ENCODE data around the gene ZNF81. TPM values are rescaled to one million over a fixed set of nuclear protein-coding genes. Genes with fewer than 3 reads are reported as not detected.
A peak's percentile ranks its signal among the peaks of the same experiment; 100 is the strongest.

The ZNF81 gene
- total RNA-seq, 2 donors from 2014 or later = 10.0 to 10.4 TPM

DNA sequence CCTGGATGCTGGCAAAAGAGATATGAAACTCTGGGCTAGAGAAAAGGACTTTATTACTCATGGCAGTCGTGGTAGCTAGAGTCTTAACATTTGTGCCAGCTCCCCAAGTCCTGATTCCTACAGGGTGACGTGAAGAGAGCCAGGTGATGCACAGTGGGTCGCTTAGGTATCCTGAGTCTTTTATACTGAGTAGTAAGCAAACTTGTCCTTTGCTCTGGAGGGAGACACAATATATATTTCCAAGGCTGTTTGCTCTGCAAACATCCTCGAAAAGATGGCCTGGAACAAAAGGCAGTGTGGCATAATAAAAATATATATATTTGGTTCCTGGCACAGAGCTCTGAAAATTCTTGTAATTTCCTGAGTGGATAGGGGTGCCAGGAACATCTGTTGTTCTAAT lies 23.0 kb downstream of the ZNF81 start:
- peaks cover 2% of the 10 kb centered on the region for H3K4me1 Mint-ChIP-seq
- no peaks in the 10 kb centered on the region for H3K27me3 Mint-ChIP-seq
- H3K9me3 ChIP-seq (ENCODE audit: control insufficient read depth, low read length, poor library complexity, severe bottlenecking) = no peaks in the 10 kb centered on the region
- H3K4me3 Mint-ChIP-seq = no peak overlapping the region
- peaks cover 4% of the 10 kb centered on the region for H3K36me3 Mint-ChIP-seq (ENCODE audit: low read depth)
- ATAC-seq (no peak), DNase-seq (no peak)
- no peak overlapping the region for H3K27ac Mint-ChIP-seq

DNA sequence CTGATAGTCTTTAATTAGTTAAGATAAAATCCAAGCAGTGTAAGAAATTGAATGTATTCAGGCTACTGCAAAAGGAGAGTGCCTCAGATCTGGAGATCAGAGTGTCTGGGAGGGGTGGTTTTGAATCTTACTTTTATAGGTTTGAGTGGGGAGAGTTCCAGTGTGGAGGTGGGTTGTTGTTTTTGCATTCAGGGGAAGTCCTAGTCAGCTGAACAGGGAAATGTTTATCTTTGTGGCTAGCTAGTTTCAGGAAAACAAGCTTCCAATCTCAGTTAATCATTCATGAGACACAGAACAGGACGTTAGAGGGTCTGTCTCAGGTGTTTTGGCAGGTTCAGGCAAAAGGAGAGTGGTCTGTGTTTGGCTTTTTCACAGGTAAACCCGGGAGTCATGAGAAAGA lies 26.0 kb downstream of the ZNF81 start:
- no peak overlapping the region for H3K4me3 Mint-ChIP-seq
- ATAC-seq (no peak), DNase-seq (no peak)
- peaks cover 2% of the 10 kb centered on the region for H3K4me1 Mint-ChIP-seq
- peak overlapping the region; percentile 53 for H3K27ac Mint-ChIP-seq
- H3K9me3 ChIP-seq (ENCODE audit: control insufficient read depth, low read length, poor library complexity, severe bottlenecking) = no peaks in the 10 kb centered on the region
- peaks cover 6% of the 10 kb centered on the region for H3K36me3 Mint-ChIP-seq (ENCODE audit: low read depth)
- H3K27me3 Mint-ChIP-seq = no peaks in the 10 kb centered on the region

DNA sequence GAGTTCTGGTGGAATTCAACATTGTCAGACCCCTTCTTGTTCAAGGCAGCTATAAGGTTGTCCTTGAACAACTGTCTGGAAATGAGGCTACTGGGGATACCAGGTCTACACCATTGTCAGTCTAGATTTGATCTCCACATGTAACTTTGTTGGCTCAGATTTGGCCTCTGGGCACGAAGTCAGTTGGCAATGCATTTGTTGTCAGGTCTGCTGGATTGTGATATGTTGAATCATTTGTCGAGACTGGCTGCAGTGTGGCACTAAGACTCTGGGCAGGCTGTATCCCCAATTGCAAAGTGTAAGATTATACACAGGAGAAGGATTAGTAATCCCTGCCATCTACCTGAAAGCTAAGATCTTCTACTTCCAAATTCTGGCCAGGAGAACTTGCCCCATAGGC lies 26.5 kb downstream of the ZNF81 start:
- no peaks in the 10 kb centered on the region for H3K27me3 Mint-ChIP-seq
- H3K4me1 Mint-ChIP-seq = peaks cover 2% of the 10 kb centered on the region
- no peaks in the 10 kb centered on the region for H3K9me3 ChIP-seq (ENCODE audit: control insufficient read depth, low read length, poor library complexity, severe bottlenecking)
- peaks cover 6% of the 10 kb centered on the region for H3K36me3 Mint-ChIP-seq (ENCODE audit: low read depth)
- peak overlapping the region; percentile 53 for H3K27ac Mint-ChIP-seq
- H3K4me3 Mint-ChIP-seq = no peak overlapping the region
- no peak for ATAC-seq
- DNase-seq = no peak

DNA sequence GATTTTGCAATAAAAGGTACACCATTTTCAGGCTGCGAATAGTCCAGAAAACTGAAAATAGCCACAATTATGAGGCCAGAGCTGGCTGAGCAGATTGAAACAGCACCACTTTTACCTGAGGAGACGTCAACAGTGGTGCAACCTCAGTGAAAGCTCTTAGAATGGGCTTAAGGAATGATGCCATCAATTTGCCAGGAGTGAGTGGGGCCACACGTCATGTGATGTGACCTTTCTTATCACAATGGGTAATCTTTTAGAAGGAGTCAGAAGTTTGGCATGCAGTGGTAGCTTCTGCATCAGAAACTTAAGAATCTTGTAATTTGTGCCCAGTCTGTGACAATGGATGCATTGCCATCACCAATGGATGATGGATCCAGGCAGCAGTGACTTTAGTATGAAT lies 27.6 kb downstream of the ZNF81 start:
- ATAC-seq = no peak
- no peaks in the 10 kb centered on the region for H3K4me1 Mint-ChIP-seq
- H3K4me3 Mint-ChIP-seq = no peak overlapping the region
- no peak for DNase-seq
- H3K27ac Mint-ChIP-seq = no peak overlapping the region
- H3K9me3 ChIP-seq (ENCODE audit: control insufficient read depth, low read length, poor library complexity, severe bottlenecking) = no peaks in the 10 kb centered on the region
- H3K27me3 Mint-ChIP-seq = no peaks in the 10 kb centered on the region
- peaks cover 3% of the 10 kb centered on the region for H3K36me3 Mint-ChIP-seq (ENCODE audit: low read depth)

DNA sequence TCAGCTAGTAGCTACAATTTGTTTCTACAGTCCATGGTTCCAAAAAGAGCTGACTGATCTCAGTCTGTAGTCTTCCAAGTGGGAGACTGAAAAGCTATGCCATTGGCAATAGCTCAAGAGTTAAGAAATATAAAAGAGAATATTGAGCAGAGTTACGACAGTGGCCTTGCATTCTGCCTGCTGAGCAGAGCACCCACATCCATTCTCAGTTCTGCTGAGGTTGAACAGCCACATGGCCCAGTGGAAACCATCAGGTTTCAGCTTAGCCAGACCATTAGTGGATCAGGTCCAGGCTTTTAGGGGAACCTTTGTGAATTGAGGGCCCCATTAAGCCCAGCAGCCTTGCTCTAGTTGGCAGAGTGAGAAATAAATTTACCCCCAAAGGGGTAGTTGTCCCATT lies 28.1 kb downstream of the ZNF81 start:
- DNase-seq = no peak
- Mint-ChIP-seq H3K36me3 (ENCODE audit: low read depth) (peaks cover 3% of the 10 kb centered on the region), H3K4me3 (no peak overlapping the region), H3K4me1 (no peaks in the 10 kb centered on the region), H3K27ac (no peak overlapping the region), H3K27me3 (no peaks in the 10 kb centered on the region)
- no peaks in the 10 kb centered on the region for H3K9me3 ChIP-seq (ENCODE audit: control insufficient read depth, low read length, poor library complexity, severe bottlenecking)
- no peak for ATAC-seq

DNA sequence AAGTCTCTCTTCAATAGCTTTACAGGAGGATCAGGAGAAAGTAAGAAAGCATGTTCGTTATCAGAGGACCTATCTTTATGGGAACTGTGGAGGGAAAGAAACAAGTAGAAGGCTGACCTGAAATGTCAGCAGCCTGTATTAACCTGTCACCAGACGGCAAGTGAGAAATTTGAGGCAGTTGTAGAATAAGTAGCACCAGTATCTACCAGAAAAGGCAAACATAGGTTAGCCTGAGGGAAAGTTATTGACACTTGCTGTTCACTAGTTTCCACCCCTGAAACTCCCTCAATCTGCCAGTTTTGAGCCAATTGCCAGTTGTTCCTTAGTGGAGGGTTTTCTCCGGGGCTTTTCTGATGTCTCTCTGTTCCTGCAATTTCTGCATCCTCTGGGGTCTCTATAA lies 36.4 kb downstream of the ZNF81 start:
- peaks cover 5% of the 10 kb centered on the region for H3K36me3 Mint-ChIP-seq (ENCODE audit: low read depth)

DNA sequence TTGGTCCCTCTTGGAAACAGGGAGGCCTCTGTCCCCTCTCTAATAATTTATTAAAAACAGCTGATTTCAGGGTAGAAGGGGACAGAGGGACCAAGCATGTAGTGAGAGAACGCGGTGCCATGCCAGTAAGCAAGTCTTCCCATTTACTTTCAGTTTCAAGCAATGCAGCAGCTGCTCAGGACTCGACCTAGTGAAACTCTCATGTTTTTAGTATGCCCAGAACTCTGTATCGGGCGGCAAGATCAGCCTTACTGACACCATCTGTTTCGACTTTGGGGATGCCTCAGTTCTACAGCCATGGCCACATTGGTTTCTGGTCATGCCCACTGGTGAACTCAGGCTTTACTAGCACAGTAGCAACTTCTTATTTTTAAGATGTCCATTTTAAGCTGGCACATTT lies 40.6 kb downstream of the ZNF81 start:
- no peak overlapping the region for H3K27ac Mint-ChIP-seq
- DNase-seq (no peak), ATAC-seq (no peak)
- peaks cover 8% of the 10 kb centered on the region for H3K36me3 Mint-ChIP-seq (ENCODE audit: low read depth)
- no peaks in the 10 kb centered on the region for H3K27me3 Mint-ChIP-seq
- H3K9me3 ChIP-seq (ENCODE audit: control insufficient read depth, low read length, poor library complexity, severe bottlenecking) = no peaks in the 10 kb centered on the region
- no peak overlapping the region for H3K4me3 Mint-ChIP-seq
- H3K4me1 Mint-ChIP-seq = no peaks in the 10 kb centered on the region

More for the DNA sequence above, 36.4 kb downstream of the ZNF81 start:
- Mint-ChIP-seq H3K4me1 (no peaks in the 10 kb centered on the region), H3K27ac (no peak overlapping the region), H3K4me3 (no peak overlapping the region), H3K27me3 (no peaks in the 10 kb centered on the region)
- no peak for ATAC-seq
- DNase-seq = no peak
- no peaks in the 10 kb centered on the region for H3K9me3 ChIP-seq (ENCODE audit: control insufficient read depth, low read length, poor library complexity, severe bottlenecking)

DNA sequence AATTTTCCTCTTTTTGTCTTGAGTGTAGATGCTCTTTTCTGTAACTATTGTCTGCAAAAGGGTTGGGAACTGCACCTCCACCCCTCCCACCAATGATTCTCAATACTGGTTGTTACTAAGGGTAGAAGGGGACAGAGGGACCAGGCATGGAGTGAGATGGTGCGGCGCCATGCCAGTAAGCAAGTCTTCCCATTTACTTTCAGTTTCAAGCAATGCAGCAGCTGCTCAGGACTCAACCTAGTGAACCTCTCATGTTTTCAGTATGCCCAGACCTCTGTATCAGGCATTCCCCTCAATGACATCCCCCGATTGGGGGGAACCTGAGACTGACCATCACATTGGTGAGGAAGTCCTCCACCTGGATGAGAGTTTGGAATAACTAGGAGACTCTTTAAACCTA lies 41.5 kb downstream of the ZNF81 start:
- DNase-seq = no peak
- no peak for ATAC-seq
- H3K9me3 ChIP-seq (ENCODE audit: control insufficient read depth, low read length, poor library complexity, severe bottlenecking) = no peaks in the 10 kb centered on the region
- Mint-ChIP-seq H3K4me3 (no peak overlapping the region), H3K4me1 (no peaks in the 10 kb centered on the region), H3K27ac (no peak overlapping the region), H3K27me3 (no peaks in the 10 kb centered on the region), H3K36me3 (ENCODE audit: low read depth) (peaks cover 8% of the 10 kb centered on the region)

DNA sequence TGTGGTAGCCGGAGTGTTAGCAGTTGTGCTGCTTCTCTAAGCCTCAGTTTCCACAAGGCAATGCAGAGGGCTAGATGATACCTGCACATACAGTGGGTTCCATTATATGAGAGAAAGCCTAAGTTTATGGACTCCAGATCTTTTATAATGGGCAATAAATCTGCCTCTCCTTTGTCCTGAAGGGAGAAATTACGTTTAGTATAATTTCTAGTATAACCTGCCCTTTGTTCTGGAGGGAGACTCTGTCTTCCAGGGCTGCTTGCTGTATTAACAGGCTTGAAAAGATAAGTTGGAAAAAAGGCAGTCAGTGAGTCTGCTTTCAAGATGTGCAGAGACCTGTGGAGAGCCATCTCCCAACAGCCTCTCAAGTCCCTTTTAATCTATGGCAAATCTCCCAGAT lies 42.8 kb downstream of the ZNF81 start:
- H3K27ac Mint-ChIP-seq = no peak overlapping the region
- H3K27me3 Mint-ChIP-seq = no peaks in the 10 kb centered on the region
- H3K36me3 Mint-ChIP-seq (ENCODE audit: low read depth) = peaks cover 5% of the 10 kb centered on the region
- DNase-seq = no peak
- H3K4me1 Mint-ChIP-seq = no peaks in the 10 kb centered on the region
- no peaks in the 10 kb centered on the region for H3K9me3 ChIP-seq (ENCODE audit: control insufficient read depth, low read length, poor library complexity, severe bottlenecking)
- ATAC-seq = no peak
- no peak overlapping the region for H3K4me3 Mint-ChIP-seq

DNA sequence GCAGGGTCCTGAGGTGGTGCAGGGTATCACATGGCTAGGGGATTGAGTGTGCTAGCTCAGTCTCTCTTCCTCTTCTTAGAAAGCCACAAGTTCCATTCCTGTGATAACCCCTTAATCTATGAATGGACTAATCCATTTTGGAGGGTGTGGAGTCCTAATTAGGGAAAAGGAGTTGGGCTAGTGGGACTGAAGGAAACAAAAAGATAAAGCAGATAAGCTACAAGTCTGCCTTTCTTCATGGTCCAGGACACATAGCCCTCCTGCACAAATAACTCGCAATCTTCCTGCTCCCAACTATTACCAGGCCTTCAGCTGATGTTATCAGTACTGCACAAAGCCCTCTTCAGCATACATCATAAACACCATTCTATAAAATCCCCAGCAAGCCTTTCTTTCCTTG lies 44.2 kb downstream of the ZNF81 start:
- H3K9me3 ChIP-seq (ENCODE audit: control insufficient read depth, low read length, poor library complexity, severe bottlenecking) = no peaks in the 10 kb centered on the region
- Mint-ChIP-seq H3K27ac (no peak overlapping the region), H3K27me3 (no peaks in the 10 kb centered on the region), H3K4me1 (no peaks in the 10 kb centered on the region), H3K36me3 (ENCODE audit: low read depth) (peaks cover 3% of the 10 kb centered on the region), H3K4me3 (no peak overlapping the region)
- DNase-seq = no peak
- ATAC-seq = no peak

DNA sequence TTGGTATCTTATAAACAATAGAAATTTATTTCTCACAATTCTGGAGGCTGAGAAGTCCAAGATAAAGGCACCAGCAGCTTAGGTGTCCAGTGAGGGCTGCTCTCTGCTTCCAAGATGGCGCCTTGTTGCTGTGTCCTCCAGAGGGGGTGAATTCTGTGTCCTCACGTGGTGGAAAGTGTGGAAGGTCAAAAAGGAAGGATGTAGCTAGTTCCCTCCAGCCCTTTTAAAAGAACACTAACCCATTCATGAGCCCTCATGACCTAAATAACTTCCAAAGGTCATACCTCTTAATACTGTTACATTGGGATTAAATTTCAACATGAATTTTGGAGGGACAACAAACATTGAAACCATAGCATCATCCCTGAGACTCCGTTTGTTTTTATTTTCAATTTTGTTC lies 48.8 kb downstream of the ZNF81 start:
- Mint-ChIP-seq H3K27me3 (no peaks in the 10 kb centered on the region), H3K36me3 (ENCODE audit: low read depth) (peaks cover 16% of the 10 kb centered on the region), H3K4me3 (no peak overlapping the region), H3K4me1 (no peaks in the 10 kb centered on the region), H3K27ac (no peak overlapping the region)
- H3K9me3 ChIP-seq (ENCODE audit: control insufficient read depth, low read length, poor library complexity, severe bottlenecking) = no peaks in the 10 kb centered on the region
- ATAC-seq = no peak
- DNase-seq = no peak

DNA sequence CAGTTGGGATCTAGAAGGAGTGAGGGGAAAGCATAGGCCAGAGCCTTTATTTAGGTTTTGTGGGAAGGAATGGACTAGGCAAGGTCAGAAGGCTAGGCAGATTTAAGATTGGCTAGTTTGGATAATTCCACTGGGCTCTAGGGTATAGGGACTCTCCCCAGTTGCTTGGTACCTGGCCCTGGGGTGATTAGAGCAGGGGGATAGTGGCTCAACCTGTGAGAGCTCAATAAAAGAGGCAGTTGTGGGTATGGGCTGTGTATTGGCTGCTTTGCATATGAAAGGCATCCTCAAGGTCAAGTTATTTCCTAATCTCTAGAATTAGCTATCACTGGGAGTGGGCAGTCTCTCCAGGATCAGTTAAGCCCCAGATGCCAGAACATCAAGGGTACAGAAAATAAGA lies 61.3 kb downstream of the ZNF81 start:
- ATAC-seq (no peak), DNase-seq (no peak)
- H3K36me3 Mint-ChIP-seq (ENCODE audit: low read depth) = peaks cover 12% of the 10 kb centered on the region
- H3K27ac Mint-ChIP-seq = no peak overlapping the region
- no peaks in the 10 kb centered on the region for H3K9me3 ChIP-seq (ENCODE audit: control insufficient read depth, low read length, poor library complexity, severe bottlenecking)
- H3K4me1 Mint-ChIP-seq = no peaks in the 10 kb centered on the region
- H3K4me3 Mint-ChIP-seq = no peak overlapping the region
- H3K27me3 Mint-ChIP-seq = no peaks in the 10 kb centered on the region

DNA sequence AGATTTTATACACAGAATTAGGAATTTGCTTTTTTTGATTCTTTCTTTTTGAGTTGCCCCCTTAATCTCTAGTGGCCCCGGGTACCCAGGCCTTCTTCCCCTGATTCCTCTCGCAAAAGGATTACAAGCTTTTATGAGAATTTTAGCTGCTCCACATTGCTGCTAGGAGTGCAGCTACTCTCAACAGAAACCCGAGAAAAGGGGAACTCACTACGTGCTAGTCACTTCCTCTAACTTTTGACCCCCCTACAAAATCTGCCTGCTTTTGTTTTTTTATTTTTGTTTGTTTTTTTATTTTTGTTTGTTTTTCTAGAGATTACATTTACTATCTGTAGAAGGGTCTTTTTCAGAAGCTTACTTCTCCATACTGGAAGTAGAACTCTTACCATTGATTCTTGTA lies 64.1 kb downstream of the ZNF81 start:
- H3K27me3 Mint-ChIP-seq = no peaks in the 10 kb centered on the region
- H3K4me1 Mint-ChIP-seq = no peaks in the 10 kb centered on the region
- H3K36me3 Mint-ChIP-seq (ENCODE audit: low read depth) = peaks cover 4% of the 10 kb centered on the region
- no peak overlapping the region for H3K4me3 Mint-ChIP-seq
- no peaks in the 10 kb centered on the region for H3K9me3 ChIP-seq (ENCODE audit: control insufficient read depth, low read length, poor library complexity, severe bottlenecking)
- DNase-seq (no peak), ATAC-seq (no peak)
- H3K27ac Mint-ChIP-seq = no peak overlapping the region

DNA sequence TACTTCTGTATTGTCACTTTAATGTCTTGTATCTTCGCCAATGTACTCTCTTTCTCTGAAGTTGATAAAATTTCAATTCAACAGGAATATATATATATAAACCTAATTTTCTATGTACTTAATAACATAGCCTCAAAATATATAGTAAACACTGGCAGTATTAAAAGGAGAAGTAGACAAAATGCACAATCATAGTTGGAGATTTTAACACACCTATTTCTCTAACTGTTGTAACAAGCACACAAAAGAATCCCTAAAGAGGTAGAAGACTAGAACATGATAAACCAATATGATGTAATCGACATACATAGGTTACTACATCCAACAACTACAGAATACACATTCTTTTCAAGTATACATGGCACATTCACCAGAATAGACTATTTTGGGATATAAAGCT lies 65.5 kb downstream of the ZNF81 start:
- H3K4me3 Mint-ChIP-seq = no peak overlapping the region
- no peaks in the 10 kb centered on the region for H3K36me3 Mint-ChIP-seq (ENCODE audit: low read depth)
- DNase-seq (no peak), ATAC-seq (no peak)
- no peaks in the 10 kb centered on the region for H3K4me1 Mint-ChIP-seq
- no peaks in the 10 kb centered on the region for H3K9me3 ChIP-seq (ENCODE audit: control insufficient read depth, low read length, poor library complexity, severe bottlenecking)
- no peaks in the 10 kb centered on the region for H3K27me3 Mint-ChIP-seq
- no peak overlapping the region for H3K27ac Mint-ChIP-seq

Measured in T-helper 17 cell (primary cell).